Measurements from ENCODE around the gene COG7. TPM values are rescaled to one million over a fixed set of nuclear protein-coding genes. Genes with fewer than 3 reads are reported as not detected.

The COG7 gene
- total RNA-seq, 1 experiment from 2014 or later, result 22.6 TPM

- H3K4me3 Mint-ChIP-seq, result peak overlapping the region; percentile 86
- H3K36me3 Mint-ChIP-seq, result no peaks in the 10 kb centered on the region
- ChIA-PET CTCF (interaction anchor here (1.0 to 2.1 kb wide), 2 partner anchors 18 to 143 kb away, joined by 3 to 18 read pairs; no protein-coding TSS in a partner anchor), POLR2A (interaction anchor here (1.3 kb wide), 1 partner anchor 104 kb away, joined by 3 read pairs; the partner anchor contains the start of gene UBFD1)
- no peaks in the 10 kb centered on the region for H3K27me3 Mint-ChIP-seq (ENCODE audit: low read depth)
- TF ChIP-seq NR3C1 (CRISPR knock-in tag; conservative IDR thresholded peaks at IDR 0.05; ENCODE audit: low read depth) (no peak), FOXP4 (CRISPR knock-in tag; IDR thresholded peaks at IDR 0.05) (no peak), GRHL2 (CRISPR knock-in tag; IDR thresholded peaks at IDR 0.05; ENCODE audit: insufficient replicate concordance, severe bottlenecking) (no peak), ZNF532 (CRISPR knock-in tag; IDR thresholded peaks at IDR 0.05; ENCODE audit: borderline replicate concordance) (no peak), FOXK1 (CRISPR knock-in tag; IDR thresholded peaks at IDR 0.05) (no peak), OVOL2 (CRISPR knock-in tag; IDR thresholded peaks at IDR 0.05; ENCODE audit: borderline replicate concordance) (no peak), CREM (CRISPR knock-in tag; IDR thresholded peaks at IDR 0.05) (no peak), ZNF512 (CRISPR knock-in tag; IDR thresholded peaks at IDR 0.05; ENCODE audit: borderline replicate concordance) (no peak), ZNF263 (CRISPR knock-in tag; IDR thresholded peaks at IDR 0.05; ENCODE audit: low read depth) (no peak), ATF1 (CRISPR knock-in tag; IDR thresholded peaks at IDR 0.05) (no peak; the same call in 1 of the 2 replicates)
- no peak; the same call in 1 of the 2 replicates for ATAC-seq
- DNase-seq (ENCODE audit: low spot score), result no peak
- H3K4me1 Mint-ChIP-seq, result peaks cover 6% of the 10 kb centered on the region
- no peak overlapping the region for H3K27ac Mint-ChIP-seq
- H3K9me3 Mint-ChIP-seq, result no peaks in the 10 kb centered on the region
These were observed 506 bp upstream of the COG7 start for GRCh38 chr16:23453338-23454052.

GRCh38 chr16:23452221-23452571 lies 793 bp downstream of the COG7 start:
- peak; percentile 8 for ATAC-seq
- Mint-ChIP-seq H3K27ac (peak overlapping the region; percentile 88), H3K4me1 (peaks cover 6% of the 10 kb centered on the region), H3K27me3 (ENCODE audit: low read depth) (no peaks in the 10 kb centered on the region), H3K9me3 (no peaks in the 10 kb centered on the region), H3K4me3 (peak overlapping the region; percentile 86), H3K36me3 (no peaks in the 10 kb centered on the region)
- no peak for DNase-seq (ENCODE audit: low spot score)
- TF ChIP-seq AR (CRISPR knock-in tag; IDR thresholded peaks at IDR 0.05) (no peak), ZNF219 (CRISPR knock-in tag; IDR thresholded peaks at IDR 0.05; ENCODE audit: borderline replicate concordance) (no peak), PRRX2 (CRISPR knock-in tag; IDR thresholded peaks at IDR 0.05) (no peak)
- CTCF ChIA-PET, result interaction anchor here (0.5 to 2.1 kb wide), 4 partner anchors 16 to 1769 kb away, joined by 3 to 18 read pairs (median 3); no protein-coding TSS in a partner anchor
- POLR2A ChIA-PET, result interaction anchor here (1.3 kb wide), 1 partner anchor 106 kb away, joined by 3 read pairs; the partner anchor contains the start of gene UBFD1
